HepG2 (cell line): ENCODE results near the gene FBXL2. TPM values are rescaled to one million over a fixed set of nuclear protein-coding genes. Genes with fewer than 3 reads are reported as not detected.

Experiments
- ATAC-seq: fragments of 200-7000 bp; cut with Tn5 transposase; 3 replicates; pipeline ENCODE4 v1.9.1; 2020; ENCODE audit warnings: mild to moderate bottlenecking, moderate library complexity
- BruUV-seq: library from RNA; stranded (reverse); fragments of 400-500 nt; replicated peaks from 2 replicates; lab custom pipeline; 2021; lab: Mats Ljungman, UMichigan
- CTCF ChIA-PET: fragments of 300-600 bp; formaldehyde crosslinking; extraction: SDS; loops from one replicate; lab custom pipeline; 2021; ENCODE audit warnings: low total read pairs, inconsistent platforms, low intra/inter-chr PET ratio; lab: Yijun Ruan, JAX
- POLR2A ChIA-PET: fragments of 350-600 bp; sonication (Branson Sonifier 250); formaldehyde crosslinking; loops from one replicate; lab custom pipeline; 2020; ENCODE audit warnings: antibody characterized with exemption, inconsistent platforms; lab: Yijun Ruan, JAX
- DNase-seq: peaks from one replicate; pipeline ENCODE4 v3.0.0-alpha.2; 2015; ENCODE audit warnings: low spot score
- FAIRE-seq: peaks from 3 replicates; lab custom pipeline; 2011; peaks lifted over from hg19 to GRCh38; lab: Jason Lieb, UNC
- H2AFZ ChIP-seq: one replicate; pipeline ENCODE4 v1.6.1; 2011; ENCODE audit warnings: low read length, inconsistent platforms
- H3K27ac ChIP-seq: fragments of 300-600 bp; 3 replicates; pipeline ENCODE4 v1.8.0; 2011; ENCODE audit warnings: mixed run types, mild to moderate bottlenecking, mixed read lengths, low read length, inconsistent platforms; ENCODE audit not compliant: insufficient read depth; ENCODE audit errors: extremely low read length
- H3K27me3 ChIP-seq, 2 experiments: fragments of 200-600 bp in 1 of 2; 2 replicates in 1 of 2; 3 replicates in 1 of 2; pipeline versions ENCODE4 v1.6.0 to v1.8.0; 2011; ENCODE audit warnings: low read length in 2 of 2, mild to moderate bottlenecking in 2 of 2, moderate library complexity in 2 of 2, inconsistent platforms in 1 of 2; ENCODE audit not compliant: insufficient read depth in 2 of 2, control insufficient read depth in 1 of 2
- H3K36me3 ChIP-seq, 2 experiments: fragments of 200-600 bp in 1 of 2; replicated peaks in 1 of 2; 2 replicates in 1 of 2; 3 replicates in 1 of 2; pipeline versions ENCODE4 v1.5.1 to v1.8.0; 2011; ENCODE audit warnings: low read length in 2 of 2, inconsistent platforms in 1 of 2; ENCODE audit not compliant: insufficient read depth in 2 of 2, control insufficient read depth in 1 of 2
- H3K4me1 ChIP-seq: 2 replicates; pipeline ENCODE4 v1.5.1; 2012; ENCODE audit warnings: low read length, inconsistent platforms; ENCODE audit not compliant: insufficient read depth
- H3K4me2 ChIP-seq: 2 replicates; pipeline ENCODE4 v1.6.0; 2011; ENCODE audit warnings: low read depth, low read length, inconsistent platforms
- H3K4me3 ChIP-seq, 3 experiments: fragments of 200-600 bp in 1 of 3; sonication (generic), shearing (Covaris generic) in 1 of 3; replicated peaks in 1 of 3; 2 replicates each; pipeline ENCODE4 v1.5.1; 2011 to 2016; ENCODE audit warnings: low read length in 3 of 3, inconsistent platforms in 2 of 3, low read depth in 2 of 3, mild to moderate bottlenecking in 2 of 3, control low read depth in 1 of 3, mixed read lengths in 1 of 3; ENCODE audit not compliant: insufficient read depth in 1 of 3
- H3K79me2 ChIP-seq: one replicate; pipeline ENCODE4 v1.6.1; 2011; ENCODE audit warnings: low read length, inconsistent platforms; ENCODE audit not compliant: insufficient read depth
- H3K9ac ChIP-seq: 2 replicates; pipeline ENCODE4 v1.6.0; 2011; ENCODE audit warnings: mild to moderate bottlenecking, low read depth, low read length, inconsistent platforms; ENCODE audit not compliant: insufficient read depth
- H3K9me3 ChIP-seq: 2 replicates; pipeline ENCODE4 v1.5.1; 2012; ENCODE audit warnings: mild to moderate bottlenecking, low read length
- H4K20me1 ChIP-seq: 2 replicates; pipeline ENCODE4 v1.6.0; 2011; ENCODE audit warnings: inconsistent platforms, mild to moderate bottlenecking, low read length, moderate library complexity; ENCODE audit not compliant: insufficient read depth
- FOSL1 ChIP-seq: sonication (generic); formaldehyde crosslinking; IDR thresholded peaks from 2 replicates; pipeline ENCODE4 v1.9.0; 2021; ENCODE audit warnings: missing genetic modification reagents, borderline replicate concordance
- KDM2A ChIP-seq: sonication (generic); formaldehyde crosslinking; IDR thresholded peaks from 2 replicates; pipeline ENCODE4 v1.4.0; 2020; ENCODE audit warnings: low read depth, missing genetic modification reagents, borderline replicate concordance
- MBD4 ChIP-seq: IDR thresholded peaks from 2 replicates; pipeline ENCODE4 v1.6.1; 2012; ENCODE audit warnings: low read length, inconsistent platforms, borderline replicate concordance
- MLX ChIP-seq: IDR thresholded peaks from 2 replicates; pipeline ENCODE4 v1.6.1; 2016
- SUZ12 ChIP-seq: fragments of 150-350 bp; IDR thresholded peaks from 2 replicates; pipeline ENCODE4 v1.6.1; 2014; ENCODE audit warnings: low read depth, low read length
- YEATS2 ChIP-seq: sonication (generic); formaldehyde crosslinking; IDR thresholded peaks from 2 replicates; pipeline ENCODE4 v1.4.0; 2020; ENCODE audit warnings: missing genetic modification reagents, borderline replicate concordance
- ZFX ChIP-seq: sonication (generic); formaldehyde crosslinking; IDR thresholded peaks from 2 replicates; pipeline ENCODE4 v1.4.0; 2020; ENCODE audit warnings: mild to moderate bottlenecking, low read depth, missing genetic modification reagents, moderate library complexity
- ZNF18 ChIP-seq: sonication (generic); formaldehyde crosslinking; IDR thresholded peaks from 2 replicates; pipeline ENCODE4 v1.8.0; 2022; ENCODE audit warnings: mild to moderate bottlenecking, missing genetic modification reagents; ENCODE audit not compliant: insufficient replicate concordance
- ZNF44 ChIP-seq: sonication (generic); formaldehyde crosslinking; IDR thresholded peaks from 2 replicates; pipeline ENCODE4 v1.5.1; 2020; ENCODE audit warnings: mild to moderate bottlenecking, missing genetic modification reagents
- ZNF768 ChIP-seq: sonication (generic); formaldehyde crosslinking; IDR thresholded peaks from 2 replicates; pipeline ENCODE4 v1.4.0; 2020; ENCODE audit warnings: missing genetic modification reagents
- ZNF781 ChIP-seq: sonication (generic); formaldehyde crosslinking; IDR thresholded peaks from 2 replicates; pipeline ENCODE4 v1.5.1; 2020; ENCODE audit warnings: borderline replicate concordance, mild to moderate bottlenecking, missing genetic modification reagents; ENCODE audit errors: not compliant biosample characterization
- ZNF878 ChIP-seq: sonication (generic); formaldehyde crosslinking; IDR thresholded peaks from 2 replicates; pipeline ENCODE4 v1.8.1; 2023; ENCODE audit warnings: mild to moderate bottlenecking, missing genetic modification reagents, moderate library complexity
- WGBS: methylation state at CpG from one replicate; pipeline ENCODE4 v1.1.6; 2017; ENCODE audit warnings: low lambda C conversion rate; 5-methylcytosine and 5-hydroxymethylcytosine counted together
- in situ Hi-C: cut with HindIII; loops from 2 replicates; pipeline ENCODE4 v1.10.0; 2017; ENCODE audit warnings: low pct_unique_long_range_greater_than_20kb; ENCODE audit not compliant: extremely low pct_ligation_motif_present
- intact Hi-C: fragments of 100-400 bp; cut with micrococcal nuclease; formaldehyde crosslinking; loops from one replicate; pipeline ENCODE4 v1.10.0; 2022; ENCODE audit not compliant: unreplicated experiment
- polyA plus RNA-seq, 8 experiments: library from polyadenylated mRNA; depleted of rRNA in 3 of 8; stranded (reverse) in 7 of 8; unstranded in 1 of 8; fragments of >200 nt; fragmentation: Illumina TruSeq in 4 of 8; extraction: Trizol in 4 of 8; gene quantifications; 2 replicates each; pipeline versions ENCODE4 v1.2.1 to v1.2.3, GENCODE V29; 2011 to 2016; ENCODE audit warnings: low read depth in 4 of 8, missing spikeins in 1 of 8, mixed read lengths in 1 of 8; ENCODE audit not compliant: insufficient read depth in 1 of 8
- total RNA-seq, 5 experiments: library from RNA; depleted of rRNA; stranded (reverse); fragments of >200 nt; fragmentation: Illumina TruSeq; extraction: Trizol; gene quantifications; 2 replicates each; pipeline ENCODE4 v1.2.3, GENCODE V29; 2016; ENCODE audit warnings: low read depth in 1 of 5

FBXL2 gene
- total and polyA plus RNA-seq, 2 of the 13 experiments (the other 11 are each of a cell fraction or from before 2014, with no cell fraction given) = 1.8 to 5.0 TPM

- no peak overlapping the region for H2AFZ ChIP-seq
- no peaks in the 10 kb centered on the region for H3K9me3 ChIP-seq
- no peaks in the 10 kb centered on the region for H3K27me3 ChIP-seq
- no peaks in the 10 kb centered on the region for H4K20me1 ChIP-seq
- WGBS = 97% methylated on average over 4 of the region's 4 CpGs
- intact Hi-C loops (no loop called here), in situ Hi-C loops (no loop called here)
- ChIA-PET POLR2A (no interaction called here), CTCF (no interaction called here)
- ATAC-seq (no peak), FAIRE-seq (no peak), DNase-seq (no peak)
- no peak overlapping the region for H3K27ac ChIP-seq
- no peaks in the 10 kb centered on the region for H3K4me1 ChIP-seq
- TF ChIP-seq SUZ12 = no peak
- no peak for TF ChIP-seq ZNF878 (CRISPR knock-in tag)
- no peak for TF ChIP-seq MBD4
- TF ChIP-seq ZNF781 (CRISPR knock-in tag) = no peak
- TF ChIP-seq FOSL1 (CRISPR knock-in tag) = no peak
- no peak for TF ChIP-seq ZFX (CRISPR knock-in tag)
- no peak for TF ChIP-seq YEATS2 (CRISPR knock-in tag)
- TF ChIP-seq ZNF18 (CRISPR knock-in tag) = no peak
- no peak for TF ChIP-seq ZNF44 (CRISPR knock-in tag)
- no peak for TF ChIP-seq MLX (CRISPR knock-in tag)
- TF ChIP-seq ZNF768 (CRISPR knock-in tag) = no peak
- TF ChIP-seq KDM2A (CRISPR knock-in tag) = no peak
- no TSS peak for BruUV-seq
- peaks cover 19 to 62% of the 10 kb centered on the region in 2 experiments for H3K36me3 ChIP-seq
- H3K4me2 ChIP-seq = no peak overlapping the region
- no peak overlapping the region for H3K9ac ChIP-seq
- H3K79me2 ChIP-seq = no peaks in the 10 kb centered on the region
- H3K4me3 ChIP-seq = no peak overlapping the region
Observed at GRCh38 chr3:33392144-33392543, 114.9 kb downstream of the FBXL2 start.
